GM12878 (cell line): Measurements from ENCODE around the gene RCL1. TPM values are rescaled to one million over a fixed set of nuclear protein-coding genes. Genes with fewer than 3 reads are reported as not detected.

Experiments
- CEBPZ ChIP-seq: fragments of 150-350 bp; IDR thresholded peaks from 2 replicates; pipeline ENCODE4 v1.6.1; 2016; ENCODE audit warnings: low read depth, low read length
- EZH2 ChIP-seq: IDR thresholded peaks from 2 replicates; pipeline ENCODE4 v1.6.1; 2012; ENCODE audit warnings: low read depth, mild to moderate bottlenecking, control low read depth, inconsistent platforms, low read length, borderline replicate concordance; ENCODE audit not compliant: control insufficient read depth
- PRDM15 ChIP-seq: fragments of 450-650 bp; formaldehyde crosslinking; IDR thresholded peaks from 2 replicates; pipeline ENCODE4 v1.4.0; 2020; ENCODE audit warnings: mild to moderate bottlenecking, moderate library complexity
- SMARCA5 ChIP-seq: fragments of 450-650 bp; IDR thresholded peaks from 2 replicates; pipeline ENCODE4 v1.6.1; 2017; ENCODE audit warnings: mild to moderate bottlenecking
- SPI1 ChIP-seq: IDR thresholded peaks from 2 replicates; pipeline ENCODE4 v1.6.1; 2011; ENCODE audit warnings: low read depth, mild to moderate bottlenecking, low read length, moderate library complexity, borderline replicate concordance; ENCODE audit not compliant: insufficient read depth
- polyA plus RNA-seq, 11 experiments: library from polyadenylated mRNA; depleted of rRNA in 4 of 11; unstranded in 6 of 11; stranded (reverse) in 5 of 11; fragments of >200 nt; fragmentation: Nextera tagmentation in 4 of 11; fragmentation: Illumina TruSeq in 1 of 11; extraction: Ambion mirVana in 4 of 11; extraction: Trizol in 1 of 11; gene quantifications; 1 replicate in 1 of 11; 2 replicates in 10 of 11; pipeline versions ENCODE4 v1.2.1 to v1.2.3, GENCODE V29; 2011 to 2016; ENCODE audit warnings: inconsistent platforms in 2 of 11, missing spikeins in 2 of 11, low read depth in 1 of 11
- total RNA-seq, 4 experiments: library from RNA; depleted of rRNA in 3 of 4; stranded (reverse); fragments of >200 nt in 3 of 4; fragmentation: Illumina TruSeq in 1 of 4; extraction: Trizol in 1 of 4; gene quantifications; 2 replicates each; pipeline versions ENCODE4 v1.2.1 to v1.2.3, GENCODE V29; 2013 to 2021

The RCL1 gene
- total and polyA plus RNA-seq, 10 of the 15 experiments (the other 5 are each of a cell fraction or from before 2014, with no cell fraction given): 21.1 to 46.8 (median 30.5) TPM

- TF ChIP-seq SPI1 (no peak), SMARCA5 (no peak), PRDM15 (no peak), CEBPZ (no peak), EZH2 (no peak)
These were observed 5.7 kb downstream of the RCL1 start (continued) for GRCh38 chr9:4798281-4799032.
